OCI-LY1 (cell line): ENCODE data around the gene CPM.

Source experiments
- H2AFZ ChIP-seq: fragments of 200-600 bp; sonication (generic), shearing (Covaris generic); 2 replicates; pipeline ENCODE4 v1.6.0; 2014; ENCODE audit warnings: antibody characterized with exemption, mild to moderate bottlenecking, low read length
- H3F3A ChIP-seq: fragments of 200-600 bp; sonication (generic), shearing (Covaris generic); 2 replicates; pipeline ENCODE4 v1.6.0; 2014; ENCODE audit warnings: mild to moderate bottlenecking, antibody characterized with exemption, low read length, moderate library complexity; ENCODE audit not compliant: insufficient read depth
- H3K27ac ChIP-seq: fragments of 200-600 bp; sonication (generic); 2 replicates; pipeline ENCODE4 v1.5.1; 2014; ENCODE audit warnings: low read length, mixed run types, mild to moderate bottlenecking, low read depth; ENCODE audit not compliant: poor library complexity, severe bottlenecking
- H3K27me3 ChIP-seq: fragments of 200-600 bp; sonication (generic); 2 replicates; pipeline ENCODE4 v1.6.0; 2014; ENCODE audit warnings: antibody characterized with exemption, mild to moderate bottlenecking, low read length, moderate library complexity; ENCODE audit not compliant: insufficient read depth
- H3K36me3 ChIP-seq: fragments of 200-600 bp; sonication (generic); 2 replicates; pipeline ENCODE4 v1.6.1; 2014; ENCODE audit warnings: mild to moderate bottlenecking, antibody characterized with exemption, low read length, moderate library complexity, mixed read lengths; ENCODE audit not compliant: insufficient read depth
- H3K4me1 ChIP-seq: fragments of 200-600 bp; sonication (generic); 2 replicates; pipeline ENCODE4 v1.5.1; 2014; ENCODE audit warnings: mild to moderate bottlenecking, low read length, moderate library complexity; ENCODE audit not compliant: insufficient read depth, severe bottlenecking
- H3K4me2 ChIP-seq: fragments of 200-600 bp; sonication (generic), shearing (Covaris generic); 2 replicates; pipeline ENCODE4 v1.6.1; 2014; ENCODE audit warnings: low read length
- H3K4me3 ChIP-seq: fragments of 200-600 bp; sonication (generic); 2 replicates; pipeline ENCODE4 v1.5.1; 2014; ENCODE audit warnings: low read length, low read depth, mild to moderate bottlenecking, mixed read lengths; ENCODE audit not compliant: poor library complexity, severe bottlenecking
- H3K79me2 ChIP-seq: fragments of 200-600 bp; shearing (Covaris generic); 2 replicates; pipeline ENCODE4 v1.6.1; 2016; ENCODE audit warnings: mixed run types, low read length, mixed read lengths; ENCODE audit not compliant: insufficient read depth
- H3K9ac ChIP-seq: fragments of 200-600 bp; sonication (generic), shearing (Covaris generic); 2 replicates; pipeline ENCODE4 v1.6.1; 2014; ENCODE audit warnings: mild to moderate bottlenecking, low read length, mixed read lengths
- H3K9me2 ChIP-seq: fragments of 200-600 bp; sonication (generic), shearing (Covaris generic); 2 replicates; pipeline ENCODE4 v1.6.1; 2014; ENCODE audit warnings: low read depth, mild to moderate bottlenecking, low read length, mixed read lengths
- H3K9me3 ChIP-seq: fragments of 200-600 bp; shearing (Covaris generic); 2 replicates; pipeline ENCODE4 v1.6.1; 2014; ENCODE audit warnings: low read length, mixed read lengths
- H4K20me1 ChIP-seq: fragments of 200-600 bp; sonication (generic), shearing (Covaris generic); 2 replicates; pipeline ENCODE4 v1.6.0; 2016; ENCODE audit warnings: mild to moderate bottlenecking, low read length; ENCODE audit not compliant: insufficient read depth
- EZH2 ChIP-seq: fragments of 200-600 bp; sonication (generic), shearing (Covaris generic); IDR thresholded peaks from 2 replicates; pipeline ENCODE4 v1.8.0; 2017; ENCODE audit warnings: borderline replicate concordance, mixed run types, mild to moderate bottlenecking, antibody characterized with exemption, low read length, moderate library complexity, mixed read lengths
- TF ChIP-seq, protein P1 (sequence below): fragments of 200-600 bp; sonication (generic), shearing (Covaris generic); IDR thresholded peaks from 2 replicates; pipeline ENCODE4 v1.5.1; 2017; ENCODE audit warnings: mild to moderate bottlenecking, antibody characterized with exemption, low read length, moderate library complexity, mixed read lengths

The CPM gene

DNA sequence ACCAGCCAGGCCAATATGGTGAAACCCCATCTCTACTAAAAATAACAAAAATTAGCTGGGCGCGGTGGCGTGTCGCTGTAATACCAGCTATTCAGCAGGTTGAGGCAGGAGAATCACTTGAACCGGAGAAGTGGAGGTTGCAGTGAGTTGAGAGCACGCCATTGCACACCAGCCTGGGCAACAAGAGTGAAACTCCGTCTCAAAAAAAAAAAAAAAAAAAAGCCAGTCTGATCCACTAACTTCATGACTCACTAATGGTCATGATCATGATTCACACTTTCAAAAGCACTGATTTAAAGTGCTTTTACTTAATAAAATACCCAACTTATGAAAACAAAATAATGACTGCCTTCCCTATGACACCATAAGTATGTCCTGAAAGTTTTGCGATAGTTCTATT is 38.4 kb upstream of the CPM start:
- Histone ChIP-seq H2AFZ (no peak overlapping the region), H3K4me3 (no peak overlapping the region), H3K9ac (no peak overlapping the region), H3K27me3 (no peaks in the 10 kb centered on the region), H3K9me3 (no peaks in the 10 kb centered on the region), H3K36me3 (no peaks in the 10 kb centered on the region), H4K20me1 (no peaks in the 10 kb centered on the region), H3K4me1 (no peaks in the 10 kb centered on the region), H3K9me2 (no peaks in the 10 kb centered on the region), H3K27ac (no peak overlapping the region), H3K79me2 (no peaks in the 10 kb centered on the region), H3F3A (no peaks in the 10 kb centered on the region), H3K4me2 (no peak overlapping the region)
- no peak for TF ChIP-seq EZH2
- TF ChIP-seq, protein P1, sequence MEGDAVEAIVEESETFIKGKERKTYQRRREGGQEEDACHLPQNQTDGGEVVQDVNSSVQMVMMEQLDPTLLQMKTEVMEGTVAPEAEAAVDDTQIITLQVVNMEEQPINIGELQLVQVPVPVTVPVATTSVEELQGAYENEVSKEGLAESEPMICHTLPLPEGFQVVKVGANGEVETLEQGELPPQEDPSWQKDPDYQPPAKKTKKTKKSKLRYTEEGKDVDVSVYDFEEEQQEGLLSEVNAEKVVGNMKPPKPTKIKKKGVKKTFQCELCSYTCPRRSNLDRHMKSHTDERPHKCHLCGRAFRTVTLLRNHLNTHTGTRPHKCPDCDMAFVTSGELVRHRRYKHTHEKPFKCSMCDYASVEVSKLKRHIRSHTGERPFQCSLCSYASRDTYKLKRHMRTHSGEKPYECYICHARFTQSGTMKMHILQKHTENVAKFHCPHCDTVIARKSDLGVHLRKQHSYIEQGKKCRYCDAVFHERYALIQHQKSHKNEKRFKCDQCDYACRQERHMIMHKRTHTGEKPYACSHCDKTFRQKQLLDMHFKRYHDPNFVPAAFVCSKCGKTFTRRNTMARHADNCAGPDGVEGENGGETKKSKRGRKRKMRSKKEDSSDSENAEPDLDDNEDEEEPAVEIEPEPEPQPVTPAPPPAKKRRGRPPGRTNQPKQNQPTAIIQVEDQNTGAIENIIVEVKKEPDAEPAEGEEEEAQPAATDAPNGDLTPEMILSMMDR: no peak

DNA sequence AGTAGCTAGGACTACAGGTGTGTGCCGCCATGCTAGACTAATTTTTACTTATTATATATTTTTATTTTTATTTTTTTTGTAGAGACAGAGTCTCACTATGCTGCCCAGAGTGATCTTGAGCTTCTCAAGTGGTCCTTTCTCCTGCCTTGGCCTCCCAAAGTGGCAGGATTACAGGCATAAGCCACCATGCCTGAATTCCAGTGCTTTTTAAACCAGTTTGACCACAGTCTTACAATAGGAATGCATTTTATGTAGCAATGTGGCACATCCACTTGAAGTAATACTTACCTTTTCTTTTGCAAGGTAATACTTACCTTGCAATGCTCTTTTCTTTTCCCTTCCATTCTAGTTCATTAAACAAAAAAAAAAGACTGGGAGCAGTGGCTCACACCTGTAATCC is 38.0 kb upstream of the CPM start:
- Histone ChIP-seq H3F3A (no peaks in the 10 kb centered on the region), H3K79me2 (no peaks in the 10 kb centered on the region), H3K4me2 (no peak overlapping the region), H3K36me3 (no peaks in the 10 kb centered on the region), H3K27me3 (no peaks in the 10 kb centered on the region), H4K20me1 (no peaks in the 10 kb centered on the region), H3K4me3 (no peak overlapping the region), H3K9me3 (no peaks in the 10 kb centered on the region), H3K4me1 (no peaks in the 10 kb centered on the region), H2AFZ (no peak overlapping the region), H3K27ac (no peak overlapping the region), H3K9ac (no peak overlapping the region), H3K9me2 (no peaks in the 10 kb centered on the region)
- no peak for TF ChIP-seq EZH2
- TF ChIP-seq, protein P1: no peak

DNA sequence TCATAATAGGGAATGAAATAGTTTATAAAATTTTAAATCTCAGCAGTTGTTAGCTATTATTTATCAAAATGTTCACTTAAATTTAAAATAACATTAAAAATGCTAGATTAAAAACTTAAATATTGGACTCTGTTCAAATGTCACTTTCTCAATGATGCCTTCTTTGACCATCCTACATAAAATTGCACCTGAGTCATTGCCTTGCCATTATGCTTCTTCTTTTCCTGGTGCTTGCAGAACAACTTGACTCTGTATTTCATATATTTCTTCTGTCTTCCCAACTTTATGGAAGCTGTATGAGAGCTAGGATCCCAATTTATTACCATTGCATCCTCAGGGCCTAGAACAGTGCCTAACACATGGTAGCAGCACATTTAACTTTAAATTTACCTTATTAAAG is 37.3 kb upstream of the CPM start:
- Histone ChIP-seq H3K27ac (no peak overlapping the region), H3K79me2 (no peaks in the 10 kb centered on the region), H2AFZ (no peak overlapping the region), H3K36me3 (no peaks in the 10 kb centered on the region), H3K4me3 (no peak overlapping the region), H3F3A (no peaks in the 10 kb centered on the region), H4K20me1 (no peaks in the 10 kb centered on the region), H3K9ac (no peak overlapping the region), H3K27me3 (no peaks in the 10 kb centered on the region), H3K9me3 (no peaks in the 10 kb centered on the region), H3K4me2 (no peak overlapping the region), H3K9me2 (no peaks in the 10 kb centered on the region), H3K4me1 (no peaks in the 10 kb centered on the region)
- TF ChIP-seq, protein P1: no peak
- TF ChIP-seq EZH2: no peak
